HCT116 (cell line): ENCODE measurements around the gene TMCO6. TPM values are rescaled to one million over a fixed set of nuclear protein-coding genes. Genes with fewer than 3 reads are reported as not detected.

Source experiments
- ATAC-seq: fragments of 200-7000 bp; cut with Tn5 transposase; 2 replicates; pipeline ENCODE4 v1.9.1; 2020; ENCODE audit warnings: mild to moderate bottlenecking, moderate library complexity
- BruUV-seq: library from RNA; stranded (reverse); fragments of 400-500 nt; replicated peaks from 2 replicates; lab custom pipeline; 2021; lab: Mats Ljungman, UMichigan
- CTCF ChIA-PET: fragments of 300-600 bp; sonication (Branson Sonifier 250); formaldehyde crosslinking; loops from one replicate; lab custom pipeline; 2021; ENCODE audit warnings: antibody characterized with exemption; lab: Charles Lee
- POLR2A ChIA-PET: fragments of 300-600, 350-600 bp; sonication (Branson Sonifier 250); formaldehyde crosslinking; loops from one replicate; lab custom pipeline; 2021; ENCODE audit warnings: antibody characterized with exemption; lab: Charles Lee
- RAD21 ChIA-PET, 2 experiments: fragments of 300-600 bp; sonication (Branson Sonifier 250); formaldehyde crosslinking; loops; one replicate each; lab custom pipeline; 2023; ENCODE audit warnings: low total read pairs in 2 of 2; ENCODE audit not compliant: uncharacterized antibody in 2 of 2, unreplicated experiment in 2 of 2, low non-redundant PET in 1 of 2; lab: Charles Lee
- DNase-seq: peaks from one replicate; pipeline ENCODE4 v3.0.0-alpha.2; 2010; ENCODE audit warnings: low read depth, low spot score
- H2AFZ ChIP-seq: fragments of 200-600 bp; shearing (Covaris generic), sonication (generic); 2 replicates; pipeline ENCODE4 v1.6.1; 2017; ENCODE audit warnings: low read depth, mixed run types, mixed read lengths, antibody characterized with exemption, low read length; ENCODE audit not compliant: poor library complexity, severe bottlenecking
- H3K27ac ChIP-seq: 2 replicates; pipeline ENCODE4 v1.5.1; 2012; ENCODE audit warnings: low read depth, low read length
- H3K27me3 ChIP-seq: fragments of 200-600 bp; sonication (generic); 2 replicates; pipeline ENCODE4 v1.6.1; 2016; ENCODE audit warnings: mixed run types, low read length, mixed read lengths; ENCODE audit not compliant: insufficient read depth
- H3K36me3 ChIP-seq, 2 experiments: fragments of 200-500 bp in 1 of 2; fragments of 200-600 bp in 1 of 2; sonication (Bioruptor generic) in 1 of 2; sonication (generic) in 1 of 2; 2 replicates each; pipeline versions ENCODE4 v1.5.1 to v1.6.1; 2014 to 2016; ENCODE audit warnings: low read length in 2 of 2, inconsistent platforms in 1 of 2, mixed read lengths in 1 of 2, mixed run types in 1 of 2; ENCODE audit not compliant: insufficient read depth in 2 of 2, control insufficient read depth in 1 of 2
- H3K4me1 ChIP-seq, 2 experiments: fragments of 200-600 bp in 1 of 2; sonication (generic) in 1 of 2; 2 replicates each; pipeline versions ENCODE4 v1.5.1 to v1.6.1; 2012 to 2017; ENCODE audit warnings: low read length in 2 of 2, inconsistent platforms in 1 of 2, mild to moderate bottlenecking in 1 of 2, mixed read lengths in 1 of 2, mixed run types in 1 of 2, moderate library complexity in 1 of 2; ENCODE audit not compliant: insufficient read depth in 2 of 2, control insufficient read depth in 1 of 2
- H3K4me2 ChIP-seq: fragments of 200-600 bp; sonication (generic); 2 replicates; pipeline ENCODE4 v1.6.1; 2017; ENCODE audit warnings: mixed run types, low read length, mixed read lengths
- H3K4me3 ChIP-seq, 2 experiments: fragments of 200-600 bp in 1 of 2; sonication (generic) in 1 of 2; replicated peaks in 1 of 2; 2 replicates each; pipeline ENCODE4 v1.5.1; 2011 to 2016; ENCODE audit warnings: low read length in 2 of 2, control low read depth in 1 of 2, low read depth in 1 of 2, mild to moderate bottlenecking in 1 of 2, mixed read lengths in 1 of 2, mixed run types in 1 of 2
- H3K79me2 ChIP-seq: fragments of 200-600 bp; sonication (generic); 2 replicates; pipeline ENCODE4 v1.6.1; 2017; ENCODE audit warnings: mild to moderate bottlenecking, mixed run types, low read length, moderate library complexity, mixed read lengths; ENCODE audit not compliant: insufficient read depth
- H3K9ac ChIP-seq: fragments of 200-600 bp; sonication (generic); 2 replicates; pipeline ENCODE4 v1.6.1; 2016; ENCODE audit warnings: low read length, mixed read lengths
- H3K9me2 ChIP-seq: fragments of 200-600 bp; sonication (generic), shearing (Covaris generic); 2 replicates; pipeline ENCODE4 v1.6.1; 2017; ENCODE audit warnings: mixed run types, mild to moderate bottlenecking, moderate library complexity; ENCODE audit not compliant: insufficient read depth
- H3K9me3 ChIP-seq, 2 experiments: fragments of 200-500 bp in 1 of 2; fragments of 200-600 bp in 1 of 2; sonication (Bioruptor generic) in 1 of 2; sonication (generic) in 1 of 2; 2 replicates each; pipeline ENCODE4 v1.6.1; 2014 to 2017; ENCODE audit warnings: low read length in 2 of 2, mixed read lengths in 2 of 2, inconsistent platforms in 1 of 2, low read depth in 1 of 2, mild to moderate bottlenecking in 1 of 2, mixed run types in 1 of 2, moderate library complexity in 1 of 2; ENCODE audit not compliant: control insufficient read depth in 1 of 2, insufficient read depth in 1 of 2
- H4K20me1 ChIP-seq: fragments of 200-600 bp; sonication (generic), shearing (Covaris generic); 2 replicates; pipeline ENCODE4 v1.6.1; 2017; ENCODE audit warnings: mixed run types, mild to moderate bottlenecking, moderate library complexity; ENCODE audit not compliant: insufficient read depth
- CBX3 ChIP-seq: IDR thresholded peaks from 2 replicates; pipeline ENCODE4 v1.6.1; 2012; ENCODE audit warnings: low read depth
- EGR1 ChIP-seq: IDR thresholded peaks from 2 replicates; pipeline ENCODE4 v1.6.1; 2012; ENCODE audit warnings: low read depth
- ELF1 ChIP-seq: IDR thresholded peaks from 2 replicates; pipeline ENCODE4 v1.6.1; 2012; ENCODE audit warnings: low read depth, borderline replicate concordance
- POLR2A ChIP-seq: IDR thresholded peaks from 2 replicates; pipeline ENCODE4 v1.7.0; 2011; ENCODE audit warnings: borderline replicate concordance; ENCODE audit not compliant: insufficient read depth, insufficient read length; ENCODE audit errors: extremely low read depth
- POLR2AphosphoS5 ChIP-seq: IDR thresholded peaks from 2 replicates; pipeline ENCODE4 v1.6.1; 2011; ENCODE audit warnings: mild to moderate bottlenecking, low read depth, low read length, moderate library complexity
- SIN3A ChIP-seq: IDR thresholded peaks from 2 replicates; pipeline ENCODE4 v1.6.1; 2012; ENCODE audit warnings: low read depth
- SRF ChIP-seq: IDR thresholded peaks from 2 replicates; pipeline ENCODE4 v1.6.1; 2012; ENCODE audit warnings: low read depth
- TCF7L2 ChIP-seq: IDR thresholded peaks from 2 replicates; pipeline ENCODE4 v1.7.0; 2011; ENCODE audit warnings: borderline replicate concordance, inconsistent platforms; ENCODE audit not compliant: insufficient read depth, insufficient read length; ENCODE audit errors: extremely low read depth
- ZBTB33 ChIP-seq: IDR thresholded peaks from 2 replicates; pipeline ENCODE4 v1.6.1; 2011; ENCODE audit warnings: mild to moderate bottlenecking, low read length, moderate library complexity; ENCODE audit not compliant: insufficient replicate concordance; ENCODE audit errors: extremely low read depth
- ZFX ChIP-seq: fragments of 450-650 bp; IDR thresholded peaks from 2 replicates; pipeline ENCODE4 v1.6.1; 2017
- ZNF274 ChIP-seq: fragments of 200-500 bp; sonication (Bioruptor generic); IDR thresholded peaks from 2 replicates; pipeline ENCODE4 v1.6.1; 2014; ENCODE audit warnings: mild to moderate bottlenecking, low read depth, low read length, inconsistent platforms
- intact Hi-C: fragments of 100-400 bp; cut with micrococcal nuclease; formaldehyde crosslinking; loops from 2 replicates; pipeline ENCODE4 v1.10.0; 2022
- total RNA-seq: library from RNA; stranded (reverse); gene quantifications from one replicate; pipeline ENCODE4 v1.2.1, GENCODE V29; 2021; ENCODE audit not compliant: unreplicated experiment
- TF ChIP-seq, protein P1 (sequence below): IDR thresholded peaks from 2 replicates; pipeline ENCODE4 v1.6.1; 2012

The TMCO6 gene
- total RNA-seq, 1 experiment from 2014 or later = 28.0 TPM

- no peaks in the 10 kb centered on the region for H3K9me3 ChIP-seq
- H3K9ac ChIP-seq = no peak overlapping the region
- H3K9me2 ChIP-seq = no peaks in the 10 kb centered on the region
- POLR2A ChIA-PET = no interaction called here
- no peak overlapping the region for H3K27ac ChIP-seq
- ATAC-seq (no peak), DNase-seq (no peak)
- no TSS peak for BruUV-seq
- no peaks in the 10 kb centered on the region for H4K20me1 ChIP-seq
- TF ChIP-seq SRF (no peak), ZBTB33 (no peak), ELF1 (no peak), ZNF274 (no peak), ZFX (no peak), EGR1 (no peak), CBX3 (no peak), POLR2A (no peak), POLR2AphosphoS5 (no peak), SIN3A (no peak), TCF7L2 (no peak)
- TF ChIP-seq, protein P1, sequence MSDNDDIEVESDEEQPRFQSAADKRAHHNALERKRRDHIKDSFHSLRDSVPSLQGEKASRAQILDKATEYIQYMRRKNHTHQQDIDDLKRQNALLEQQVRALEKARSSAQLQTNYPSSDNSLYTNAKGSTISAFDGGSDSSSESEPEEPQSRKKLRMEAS = no peak
- no peaks in the 10 kb centered on the region for H3K36me3 ChIP-seq
- no peak overlapping the region for H3K4me3 ChIP-seq
- no peak overlapping the region for H2AFZ ChIP-seq
- H3K79me2 ChIP-seq = no peaks in the 10 kb centered on the region
- peaks cover 0 to 19% of the 10 kb centered on the region in 2 experiments; a peak in 2 of 4 replicates for H3K4me1 ChIP-seq
- H3K4me2 ChIP-seq = 0 out of 2 replicates have a peak overlapping the region, but pooled peaks have one; percentile 12
- intact Hi-C loops = no loop called here
- CTCF ChIA-PET = no interaction called here
- RAD21 ChIA-PET = no interaction called here
- H3K27me3 ChIP-seq = no peaks in the 10 kb centered on the region
Measured at GRCh38 chr5:140628711-140629110, 10.5 kb upstream of the TMCO6 start.
